Epithelial cell of esophagus (primary cell): Measurements from ENCODE around the gene PPARA.

Experiments
- DNase-seq: peaks from one replicate; pipeline ENCODE4 v3.0.0; 2010; ENCODE audit warnings: low read depth
- H3K4me3 ChIP-seq: 2 replicates; pipeline ENCODE4 v1.5.1; 2011; ENCODE audit warnings: mild to moderate bottlenecking, low read length, control low read depth
- CTCF ChIP-seq: IDR thresholded peaks from 2 replicates; pipeline ENCODE4 v1.5.1; 2011; ENCODE audit warnings: low read depth, mild to moderate bottlenecking, low read length, control low read depth, inconsistent platforms; ENCODE audit not compliant: insufficient read depth; ENCODE audit errors: missing control alignments

Gene PPARA

GRCh38 chr22:46150034-46150654 lies at the start of gene PPARA:
PPARA (plus strand) TSS chr22:46150526; CDS start chr22:46198384, 47,858 bp downstream.
- H3K4me3 ChIP-seq, result peak within 1 kb of the TSS; percentile 70
- TF ChIP-seq CTCF, result no peak
- DNase-seq, result peak; percentile 68

GRCh38 chr22:46102159-46102558 lies 48.2 kb upstream of the PPARA start:
- no peak for DNase-seq
- TF ChIP-seq CTCF, result no peak
- no peak overlapping the region for H3K4me3 ChIP-seq

DNA sequence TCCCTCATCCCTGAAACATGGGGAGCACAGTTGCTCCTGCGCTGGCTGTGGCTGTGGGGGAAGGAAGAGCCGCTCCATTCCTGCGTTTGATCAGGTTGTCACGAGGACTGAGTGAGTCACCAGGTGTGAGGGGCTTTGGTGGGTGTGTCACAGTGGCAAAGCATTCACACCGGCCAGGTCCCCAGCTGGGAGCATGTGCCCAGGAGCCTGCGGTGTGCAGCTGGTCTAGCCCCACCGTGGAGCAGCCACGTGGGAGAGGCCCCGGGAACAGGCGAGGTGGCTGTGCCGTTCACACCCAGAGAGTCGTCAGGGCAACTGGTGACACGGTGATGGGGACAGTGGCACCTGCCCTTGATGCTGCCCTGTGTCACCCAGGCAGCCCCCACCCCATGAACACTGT lies 47.6 kb upstream of the PPARA start:
- H3K4me3 ChIP-seq, result no peak overlapping the region
- no peak for TF ChIP-seq CTCF
- DNase-seq, result no peak

DNA sequence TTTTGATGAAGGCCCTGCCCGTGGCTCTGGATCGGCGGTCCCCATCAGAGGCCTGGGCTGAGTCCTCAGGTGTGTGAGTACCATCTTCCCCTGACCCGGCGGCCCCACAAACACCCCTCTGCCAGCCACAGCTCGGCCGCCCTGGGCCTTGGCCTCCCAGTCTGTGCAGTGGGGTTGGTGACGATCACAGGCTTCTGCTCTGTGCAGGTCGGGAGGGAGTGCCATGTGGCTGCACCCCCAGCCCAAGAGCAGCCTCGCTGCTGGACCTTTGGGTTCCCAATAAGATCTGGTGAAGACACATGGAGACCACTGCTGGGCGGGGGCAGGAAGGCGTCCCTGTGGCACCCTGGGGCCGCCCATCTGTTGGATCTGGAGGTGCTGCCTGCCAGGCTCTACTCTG lies 47.1 kb upstream of the PPARA start:
- TF ChIP-seq CTCF, result no peak
- no peak overlapping the region for H3K4me3 ChIP-seq
- no peak for DNase-seq

GRCh38 chr22:46103664-46104063 lies 46.7 kb upstream of the PPARA start:
- DNase-seq, result no peak
- H3K4me3 ChIP-seq, result no peak overlapping the region
- TF ChIP-seq CTCF, result no peak

GRCh38 chr22:46104170-46104880 lies 46.0 kb upstream of the PPARA start:
- no peak for TF ChIP-seq CTCF
- no peak overlapping the region for H3K4me3 ChIP-seq
- no peak for DNase-seq
